Measurements from ENCODE around the gene ORC6.

DNA sequence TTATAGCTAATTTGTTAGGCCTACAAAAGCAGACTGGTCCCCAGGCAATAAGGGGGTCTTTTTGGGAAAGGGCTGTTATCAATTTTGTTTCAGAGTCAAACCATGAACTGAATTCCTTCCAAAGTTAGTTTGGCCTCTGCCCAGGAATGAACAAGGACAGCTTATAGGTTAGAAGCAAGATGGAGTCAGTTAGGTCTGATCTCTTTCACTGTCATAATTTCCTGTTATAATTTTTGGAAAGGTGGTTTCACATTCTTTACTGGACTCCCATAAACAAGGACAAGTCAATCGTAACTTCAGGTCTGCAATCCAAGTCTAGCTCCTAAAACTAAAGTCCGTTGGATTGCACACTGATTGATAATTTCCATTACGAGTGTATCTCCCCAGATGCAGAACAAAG, 38.2 kb upstream of the ORC6 start:
- TF ChIP-seq CTCF (conservative IDR thresholded peaks at IDR 0.05 in 1 of 2, IDR thresholded peaks at IDR 0.05 in 1 of 2; ENCODE audit: low read depth in 1 of 2, low read length in 2 of 2) (no peak), EZH2 (IDR thresholded peaks at IDR 0.05; ENCODE audit: low read length, missing control alignments) (no peak)

All from fibroblast of lung (primary cell).